NCI-H82 treated with DMSO at 0.1 percent for 48 hours (cell line): ENCODE measurements around the gene CLRN3.
A peak's percentile ranks its signal among the peaks of the same experiment; 100 is the strongest.

Experiments used
- DNase-seq: peaks from one replicate; lab custom pipeline; 2025; ENCODE audit not compliant: unreplicated experiment; lab: John Stamatoyannopoulos, UW

Gene CLRN3, protein sequence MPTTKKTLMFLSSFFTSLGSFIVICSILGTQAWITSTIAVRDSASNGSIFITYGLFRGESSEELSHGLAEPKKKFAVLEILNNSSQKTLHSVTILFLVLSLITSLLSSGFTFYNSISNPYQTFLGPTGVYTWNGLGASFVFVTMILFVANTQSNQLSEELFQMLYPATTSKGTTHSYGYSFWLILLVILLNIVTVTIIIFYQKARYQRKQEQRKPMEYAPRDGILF

DNA sequence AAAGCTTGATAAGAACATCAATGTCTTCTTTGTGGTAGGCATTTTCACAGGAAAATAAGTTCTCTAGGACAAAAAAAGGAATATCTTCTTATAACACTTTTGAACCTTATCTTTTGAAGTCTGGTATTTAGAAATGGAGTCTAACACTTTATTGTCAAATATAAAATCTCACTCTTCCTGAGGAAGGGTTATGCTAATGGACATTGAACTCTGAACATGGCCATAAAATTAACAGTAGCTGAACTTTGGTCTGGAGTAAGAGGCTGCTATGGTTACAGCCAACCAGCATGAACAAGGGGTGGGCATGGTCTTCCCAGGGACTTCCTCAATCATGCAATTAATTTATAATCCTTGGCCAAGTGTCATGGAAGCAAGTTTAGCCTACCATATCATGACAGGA, at the start of gene CLRN3:
TSS of gene CLRN3 (minus strand) at position 199 of the 400 bp plus-strand sequence. CDS start at position 42, 157 bp downstream.
- no peak for DNase-seq

- DNase-seq: no peak
These were observed 48.3 kb upstream of the CLRN3 start for GRCh38 chr10:127940866-127941640.

GRCh38 chr10:127939786-127940330, 47.1 kb upstream of the CLRN3 start:
- DNase-seq: no peak

GRCh38 chr10:127937915-127938463, 45.2 kb upstream of the CLRN3 start:
- no peak for DNase-seq

GRCh38 chr10:127937069-127937468, 44.3 kb upstream of the CLRN3 start:
- no peak for DNase-seq

- no peak for DNase-seq
These were observed 42.4 kb upstream of the CLRN3 start for GRCh38 chr10:127935071-127935561.

GRCh38 chr10:127934383-127934782, 41.6 kb upstream of the CLRN3 start:
- DNase-seq: no peak

DNA sequence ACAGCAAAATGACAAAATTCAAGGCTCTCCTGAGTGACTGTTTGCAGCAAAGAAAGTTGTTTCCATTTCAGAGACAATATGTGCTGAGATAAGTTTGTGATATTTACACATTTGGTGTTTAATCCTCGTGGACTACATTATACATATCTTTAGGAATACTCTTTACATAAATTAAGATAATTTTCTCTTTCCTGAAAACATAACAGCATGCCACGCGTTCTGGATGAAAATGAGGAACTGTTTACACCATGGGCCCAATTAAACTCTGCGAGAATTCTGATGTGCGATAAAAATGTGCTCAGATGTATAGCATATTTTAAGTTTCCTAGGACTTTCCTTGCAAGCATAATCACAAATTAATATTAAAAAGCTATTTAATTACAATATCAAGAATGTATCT, 40.5 kb upstream of the CLRN3 start:
- no peak for DNase-seq

DNA sequence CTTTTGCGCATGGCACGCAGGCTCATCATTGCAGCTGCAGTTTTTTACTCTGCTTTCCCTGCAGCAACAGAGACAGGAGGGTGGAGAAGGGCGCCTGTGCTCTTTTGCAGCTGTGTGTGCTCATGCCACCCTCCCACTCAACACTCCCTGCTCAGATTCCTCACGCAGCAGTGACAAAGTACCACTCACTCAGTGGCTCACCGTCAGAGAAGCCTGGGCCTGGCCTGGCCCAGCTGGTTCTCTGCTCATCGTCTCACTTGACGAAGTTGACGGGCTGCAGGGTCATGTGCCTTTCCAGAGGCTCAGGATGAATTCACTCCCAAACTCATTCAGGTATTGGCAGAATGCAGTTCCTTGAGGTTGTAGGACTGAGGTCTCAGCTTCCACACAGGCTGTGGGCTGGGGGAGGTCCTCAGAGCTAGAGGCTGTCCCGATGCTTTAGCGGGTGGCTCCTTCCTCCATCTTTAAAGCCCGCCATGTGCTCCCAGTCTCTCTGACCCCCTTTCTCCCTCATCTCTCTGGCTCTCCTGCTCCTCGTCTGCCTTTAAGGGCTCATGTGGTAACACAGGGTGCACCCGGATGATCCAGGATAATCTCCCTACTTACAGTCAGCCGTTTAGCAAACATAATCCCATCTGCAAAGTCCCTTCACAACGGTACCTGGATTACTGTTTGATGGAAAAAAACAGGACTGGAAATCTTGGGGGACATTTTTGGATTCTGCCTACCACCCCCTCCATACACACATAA, 40.0 kb upstream of the CLRN3 start:
- DNase-seq: peak; percentile 92

DNA sequence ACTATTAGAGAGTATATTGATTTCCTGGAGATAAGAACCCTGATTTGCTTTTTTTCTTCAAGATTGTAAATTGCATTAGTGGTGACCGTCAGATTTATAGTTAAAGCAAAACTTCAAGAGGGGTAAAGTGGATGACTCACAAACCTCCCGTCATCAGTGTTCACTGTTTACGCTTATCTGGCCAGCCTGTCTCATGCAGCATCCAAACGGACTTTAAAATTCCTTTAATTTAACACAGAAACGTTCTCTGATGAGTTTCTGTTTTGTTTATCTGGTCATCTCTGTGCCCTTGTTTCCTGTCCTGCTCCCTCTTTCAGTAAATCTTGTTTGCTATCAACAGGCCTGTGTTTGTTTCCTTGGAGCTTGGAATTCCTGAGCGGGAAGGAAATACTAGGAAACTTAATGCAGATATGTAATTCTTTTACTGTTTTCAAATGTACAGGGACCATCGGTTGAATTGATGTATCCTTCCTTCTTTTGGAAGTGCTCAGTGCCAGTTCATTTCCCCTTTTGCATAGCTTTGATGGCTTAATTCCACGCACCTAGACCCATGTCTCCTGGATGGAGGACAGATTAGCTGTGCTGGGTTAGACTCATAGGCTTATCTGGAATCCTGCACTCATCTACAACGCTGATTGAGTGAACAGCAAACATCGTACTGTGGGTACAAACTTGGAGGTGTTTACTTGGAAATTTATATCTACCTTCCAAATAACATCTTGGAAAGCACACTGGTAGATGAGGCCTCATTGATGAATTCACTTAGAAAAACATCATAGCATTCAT, 35.5 kb upstream of the CLRN3 start:
- peak; percentile 38 for DNase-seq

DNA sequence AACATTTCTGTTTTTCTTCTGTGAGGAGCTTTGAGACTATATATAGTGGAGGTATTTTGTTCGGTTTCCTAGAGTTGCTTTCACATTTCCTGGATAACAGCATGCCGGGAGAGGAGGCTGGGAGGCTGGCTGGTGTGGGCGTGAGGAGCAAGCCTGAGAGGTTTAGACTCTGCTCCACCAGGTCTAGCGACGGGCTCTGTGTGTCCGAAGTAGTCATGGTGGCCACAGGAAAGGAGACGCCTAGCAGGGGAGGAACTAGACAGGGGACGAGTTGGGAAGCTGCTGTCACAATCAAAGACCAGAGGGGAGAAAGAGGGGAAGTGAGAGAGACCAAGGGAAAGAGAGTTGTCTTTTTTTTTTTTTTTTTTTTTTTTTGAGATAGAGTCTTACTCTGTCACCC, 33.7 kb upstream of the CLRN3 start:
- no peak for DNase-seq

GRCh38 chr10:127925471-127926207, 32.9 kb upstream of the CLRN3 start:
- peak; percentile 34 for DNase-seq

- DNase-seq: no peak
These were observed 30.9 kb upstream of the CLRN3 start for GRCh38 chr10:127923646-127924045.

DNA sequence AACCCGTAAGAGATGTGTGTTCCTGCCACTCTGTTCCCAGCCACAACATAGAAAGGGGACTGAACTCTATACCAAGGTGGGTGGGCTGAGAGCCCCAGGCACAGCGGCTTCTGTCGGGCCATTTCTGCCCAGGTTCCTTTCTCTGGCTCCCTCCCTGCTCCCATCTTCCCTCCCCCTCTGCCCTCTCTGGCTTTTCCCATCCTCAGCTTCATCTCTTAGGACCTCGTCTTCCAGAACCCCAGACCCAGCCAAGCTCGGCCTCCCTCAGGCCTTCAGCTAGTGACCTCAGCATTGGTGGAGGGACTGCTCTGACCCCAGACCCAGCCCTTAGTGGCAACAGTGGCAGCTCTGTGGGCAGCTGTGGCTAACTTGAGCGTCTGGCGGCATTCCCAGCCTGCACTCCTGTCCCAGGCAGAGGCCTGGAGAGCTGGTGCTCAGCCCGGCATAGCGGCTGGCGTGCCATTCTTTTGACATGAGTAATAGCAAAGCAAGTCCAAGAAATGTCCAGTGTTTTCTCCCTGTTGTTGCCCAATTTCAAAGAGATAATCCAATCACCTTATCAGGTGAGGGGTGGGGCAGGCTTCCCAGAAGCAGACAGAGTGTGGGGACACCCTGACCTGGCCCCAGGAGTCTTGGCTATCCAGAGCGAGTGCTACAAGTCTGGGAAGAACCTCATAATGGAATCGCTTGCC, 30.1 kb upstream of the CLRN3 start:
- no peak for DNase-seq

DNA sequence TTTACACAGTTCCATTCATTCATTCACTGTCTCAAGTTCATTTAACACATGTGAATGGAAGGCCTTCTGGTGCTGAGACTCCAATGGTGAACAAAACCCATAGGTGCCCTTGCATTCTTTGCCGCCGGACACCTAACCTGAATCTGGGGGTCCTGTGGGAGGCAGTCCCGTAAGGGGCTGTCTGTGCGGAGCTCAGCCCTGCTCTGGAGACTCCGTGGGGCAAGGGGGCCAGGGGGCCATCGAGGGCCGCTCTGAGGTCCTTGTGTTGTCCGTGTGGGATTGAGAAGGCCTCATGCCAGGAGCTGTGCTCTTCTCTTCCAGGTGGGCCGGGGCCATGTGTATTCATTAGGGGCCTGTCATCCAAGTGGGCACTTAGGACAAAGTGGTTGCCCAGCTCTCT, 29.5 kb upstream of the CLRN3 start:
- no peak for DNase-seq

DNA sequence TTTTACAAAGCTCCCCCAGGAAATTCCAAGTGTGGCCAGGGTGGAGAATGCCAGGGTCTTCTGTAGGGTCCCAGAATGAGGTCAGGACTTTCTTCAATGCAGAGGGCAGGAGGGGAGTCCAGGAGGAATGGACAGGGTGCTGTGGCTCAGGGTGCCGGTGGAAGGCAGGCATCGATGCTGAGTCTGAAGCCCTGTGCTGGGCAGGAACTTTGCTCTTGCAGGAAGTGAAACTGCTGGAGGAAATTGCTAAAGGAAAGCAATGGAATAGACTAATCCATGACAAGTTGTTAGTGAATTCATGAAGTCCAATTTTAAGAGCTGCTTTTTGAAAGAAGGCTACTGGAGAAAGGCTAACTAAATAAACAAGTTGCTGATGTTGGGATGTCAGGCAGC, 29.0 kb upstream of the CLRN3 start:
- no peak for DNase-seq

- DNase-seq: peak; percentile 59
These were observed 28.5 kb upstream of the CLRN3 start for GRCh38 chr10:127921075-127921752.

DNA sequence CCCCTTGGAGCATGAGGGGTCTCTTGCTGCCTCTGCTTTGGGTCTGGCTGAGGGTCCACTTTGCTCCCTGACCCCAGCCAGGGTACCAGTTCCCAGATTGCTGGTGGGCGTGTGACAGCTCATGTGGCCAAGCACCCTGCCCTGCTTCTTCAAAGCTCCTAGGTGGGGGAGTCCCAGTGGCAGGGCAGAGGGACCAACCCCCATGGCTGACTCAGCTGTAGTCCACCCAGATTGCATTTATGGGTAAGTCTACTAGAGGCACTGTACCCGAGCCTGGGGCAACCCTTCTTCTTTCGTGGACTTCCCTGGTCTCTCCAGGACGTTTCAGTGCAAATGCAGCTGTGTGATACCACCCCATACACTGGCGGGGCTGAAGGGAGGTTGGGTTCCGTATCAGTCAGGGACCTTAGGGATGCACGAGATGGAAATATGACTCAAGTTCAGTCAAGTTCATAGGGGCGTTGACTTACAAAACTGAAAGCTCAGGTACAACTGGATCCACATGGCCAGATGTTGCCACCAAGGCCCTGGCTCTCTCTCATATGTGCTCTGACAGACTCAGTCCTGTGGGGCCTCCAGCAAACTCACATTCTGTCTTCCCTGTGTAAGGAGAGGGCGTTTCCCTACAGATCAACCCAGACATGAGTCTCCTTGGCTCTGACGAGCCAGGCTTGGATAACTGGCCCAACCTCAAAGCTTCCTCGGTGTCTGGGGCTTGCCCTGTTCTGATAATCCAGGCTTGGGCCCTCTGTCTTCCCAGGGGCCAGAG, 27.7 kb upstream of the CLRN3 start:
- no peak for DNase-seq
